HUES48 (cell line): ENCODE results near the gene BTF3.
A peak's percentile ranks its signal among the peaks of the same experiment; 100 is the strongest.
"Not testable (repeated sequence)": the region's sequence is repeated elsewhere in the genome, so short reads cannot be mapped to it uniquely, and the experiment has no call there.

ENCODE experiments used
- H3K27ac ChIP-seq: one replicate; pipeline ENCODE4 v1.7.0; 2013; ENCODE audit warnings: low read depth, low read length, inconsistent platforms
- H3K27me3 ChIP-seq: 2 replicates; pipeline ENCODE4 v1.6.1; 2013; ENCODE audit warnings: mild to moderate bottlenecking, low read length; ENCODE audit not compliant: control insufficient read depth, insufficient read depth
- H3K36me3 ChIP-seq: 2 replicates; pipeline ENCODE4 v1.6.1; 2013; ENCODE audit warnings: low read length; ENCODE audit not compliant: control insufficient read depth, insufficient read depth
- H3K4me1 ChIP-seq: 2 replicates; pipeline ENCODE4 v1.6.1; 2013; ENCODE audit warnings: mild to moderate bottlenecking, low read length; ENCODE audit not compliant: control insufficient read depth, insufficient read depth
- H3K4me3 ChIP-seq: 2 replicates; pipeline ENCODE4 v1.5.1; 2013; ENCODE audit warnings: mild to moderate bottlenecking, low read depth, low read length
- H3K9ac ChIP-seq: 2 replicates; pipeline ENCODE4 v1.6.1; 2013; ENCODE audit warnings: mild to moderate bottlenecking, low read depth, low read length, moderate library complexity
- H3K9me3 ChIP-seq: 2 replicates; pipeline ENCODE4 v1.6.1; 2013; ENCODE audit warnings: low read length; ENCODE audit not compliant: control insufficient read depth, insufficient read depth

BTF3 gene

GRCh38 chr5:73499187-73499586, 945 bp downstream of the BTF3 start:
- Histone ChIP-seq H3K4me3 (peak overlapping the region; percentile 92), H3K4me1 (peaks cover 30% of the 10 kb centered on the region), H3K9me3 (no peaks in the 10 kb centered on the region), H3K27ac (peak overlapping the region; percentile 99), H3K9ac (peak overlapping the region; percentile 89), H3K27me3 (no peaks in the 10 kb centered on the region), H3K36me3 (peaks cover 51% of the 10 kb centered on the region)

- no peak overlapping the region for H3K9ac ChIP-seq
- peaks cover 57% of the 10 kb centered on the region for H3K36me3 ChIP-seq
- H3K27me3 ChIP-seq, result no peaks in the 10 kb centered on the region
- H3K9me3 ChIP-seq, result no peaks in the 10 kb centered on the region
- H3K4me3 ChIP-seq, result peak overlapping the region; percentile 92
- peaks cover 28% of the 10 kb centered on the region for H3K4me1 ChIP-seq
- H3K27ac ChIP-seq, result peak overlapping the region; percentile 10
These were observed 1.5 kb downstream of the BTF3 start for GRCh38 chr5:73499756-73500155.

GRCh38 chr5:73501406-73501805, 3.2 kb downstream of the BTF3 start:
- peaks cover 73% of the 10 kb centered on the region for H3K36me3 ChIP-seq
- peaks cover 34% of the 10 kb centered on the region for H3K4me1 ChIP-seq
- H3K27ac ChIP-seq, result no peak overlapping the region
- H3K9ac ChIP-seq, result no peak overlapping the region
- no peaks in the 10 kb centered on the region for H3K27me3 ChIP-seq
- H3K9me3 ChIP-seq, result no peaks in the 10 kb centered on the region
- H3K4me3 ChIP-seq, result no peak overlapping the region

GRCh38 chr5:73506459-73506955, 8.3 kb downstream of the BTF3 start:
- Histone ChIP-seq H3K27me3 (no peaks in the 10 kb centered on the region), H3K4me1 (peaks cover 9% of the 10 kb centered on the region; the same call in 1 of the 2 replicates), H3K9ac (no peak overlapping the region), H3K27ac (no peak overlapping the region), H3K4me3 (no peak overlapping the region), H3K9me3 (no peaks in the 10 kb centered on the region), H3K36me3 (peaks cover 53% of the 10 kb centered on the region)

GRCh38 chr5:73507062-73507461, 8.8 kb downstream of the BTF3 start:
- Histone ChIP-seq H3K27ac (no peak overlapping the region), H3K36me3 (peaks cover 48% of the 10 kb centered on the region)

GRCh38 chr5:73508521-73508920, 10.3 kb downstream of the BTF3 start:
- not testable (repeated sequence) for H3K4me3 ChIP-seq, H3K9ac ChIP-seq, H3K27me3 ChIP-seq, H3K27ac ChIP-seq, H3K9me3 ChIP-seq, H3K4me1 ChIP-seq
- peaks cover 33% of the 10 kb centered on the region for H3K36me3 ChIP-seq

More at GRCh38 chr5:73507062-73507461, 8.8 kb downstream of the BTF3 start:
- no peak overlapping the region for H3K9ac ChIP-seq
- H3K4me3 ChIP-seq, result no peak overlapping the region
- H3K4me1 ChIP-seq, result peaks cover 8% of the 10 kb centered on the region; the same call in 1 of the 2 replicates
- H3K27me3 ChIP-seq, result no peaks in the 10 kb centered on the region
- no peaks in the 10 kb centered on the region for H3K9me3 ChIP-seq

- no peak overlapping the region for H3K27ac ChIP-seq
- no peaks in the 10 kb centered on the region for H3K27me3 ChIP-seq
- H3K9ac ChIP-seq, result no peak overlapping the region
- no peaks in the 10 kb centered on the region for H3K36me3 ChIP-seq
- H3K4me3 ChIP-seq, result no peak overlapping the region
- H3K9me3 ChIP-seq, result no peaks in the 10 kb centered on the region
- no peaks in the 10 kb centered on the region for H3K4me1 ChIP-seq
These were observed 15.8 kb downstream of the BTF3 start for GRCh38 chr5:73513996-73514395.

GRCh38 chr5:73514418-73514817, 16.2 kb downstream of the BTF3 start:
- no peaks in the 10 kb centered on the region for H3K9me3 ChIP-seq
- no peak overlapping the region for H3K4me3 ChIP-seq
- H3K27ac ChIP-seq, result no peak overlapping the region
- H3K27me3 ChIP-seq, result no peaks in the 10 kb centered on the region
- H3K36me3 ChIP-seq, result no peaks in the 10 kb centered on the region
- H3K4me1 ChIP-seq, result no peaks in the 10 kb centered on the region
- H3K9ac ChIP-seq, result no peak overlapping the region

GRCh38 chr5:73515232-73515631, 17.0 kb downstream of the BTF3 start:
- H3K9ac ChIP-seq, result no peak overlapping the region
- H3K36me3 ChIP-seq, result no peaks in the 10 kb centered on the region
- H3K27ac ChIP-seq, result no peak overlapping the region
- no peak overlapping the region for H3K4me3 ChIP-seq
- H3K27me3 ChIP-seq, result no peaks in the 10 kb centered on the region
- H3K9me3 ChIP-seq, result no peaks in the 10 kb centered on the region
- no peaks in the 10 kb centered on the region for H3K4me1 ChIP-seq

GRCh38 chr5:73519531-73520283, 21.5 kb downstream of the BTF3 start:
- no peaks in the 10 kb centered on the region for H3K9me3 ChIP-seq
- H3K9ac ChIP-seq, result no peak overlapping the region
- H3K27me3 ChIP-seq, result no peaks in the 10 kb centered on the region
- no peaks in the 10 kb centered on the region for H3K36me3 ChIP-seq
- H3K4me1 ChIP-seq, result no peaks in the 10 kb centered on the region
- H3K27ac ChIP-seq, result no peak overlapping the region
- no peak overlapping the region; the same call in 1 of the 2 replicates for H3K4me3 ChIP-seq

GRCh38 chr5:73522989-73523388, 24.7 kb downstream of the BTF3 start:
- Histone ChIP-seq H3K36me3 (no peaks in the 10 kb centered on the region), H3K27me3 (no peaks in the 10 kb centered on the region), H3K9ac (no peak overlapping the region), H3K9me3 (no peaks in the 10 kb centered on the region), H3K4me1 (peaks cover under 1% of the 10 kb centered on the region; the same call in 1 of the 2 replicates), H3K27ac (no peak overlapping the region), H3K4me3 (no peak overlapping the region)
